Naive thymus-derived CD4-positive, alpha-beta T cell (primary cell): ENCODE results near the gene C15orf40. TPM values are rescaled to one million over a fixed set of nuclear protein-coding genes. Genes with fewer than 3 reads are reported as not detected.

Experiments used
- ATAC-seq: fragments of 150-1000 bp; cut with Tn5 transposase; 2 replicates; pipeline ENCODE4 v1.10.0; 2021; ENCODE audit warnings: mild to moderate bottlenecking, moderate library complexity
- CTCF ChIA-PET: fragments of 350-600 bp; sonication (Branson Sonifier 250); formaldehyde crosslinking; loops from one replicate; lab custom pipeline; 2021; ENCODE audit warnings: antibody characterized with exemption; lab: Charles Lee
- POLR2A ChIA-PET: fragments of 350-600 bp; sonication (Branson Sonifier 250); formaldehyde crosslinking; loops from one replicate; lab custom pipeline; 2021; ENCODE audit warnings: antibody characterized with exemption, inconsistent platforms; lab: Charles Lee
- DNase-seq, 9 donors: peaks; one replicate each; pipeline versions ENCODE4 v3.0.0 to v3.0.0-alpha.2; 2020 to 2022; ENCODE audit warnings: mixed read lengths in 1 of 9
- H3K27ac ChIP-seq: one replicate; pipeline ENCODE4 v1.7.0; 2013; ENCODE audit warnings: mild to moderate bottlenecking, low read depth, low read length, moderate library complexity
- H3K27me3 ChIP-seq, 2 donors: one replicate each; pipeline ENCODE4 v1.7.0; 2013; ENCODE audit warnings: low read length in 2 of 2, mild to moderate bottlenecking in 2 of 2, moderate library complexity in 2 of 2; ENCODE audit not compliant: control insufficient read depth in 2 of 2, insufficient read depth in 2 of 2
- H3K36me3 ChIP-seq, 3 experiments: 1 replicate in 2 of 3; 2 replicates in 1 of 3; pipeline ENCODE4 v1.7.0; 2013; ENCODE audit warnings: low read length in 3 of 3, mild to moderate bottlenecking in 3 of 3, moderate library complexity in 1 of 3; ENCODE audit not compliant: insufficient read depth in 3 of 3, control insufficient read depth in 2 of 3
- H3K4me1 ChIP-seq, 2 donors: one replicate each; pipeline ENCODE4 v1.7.0; 2013; ENCODE audit warnings: low read length in 2 of 2, mild to moderate bottlenecking in 2 of 2, moderate library complexity in 1 of 2; ENCODE audit not compliant: control insufficient read depth in 2 of 2, insufficient read depth in 2 of 2
- H3K4me3 ChIP-seq: 2 replicates; pipeline ENCODE4 v1.7.0; 2013; ENCODE audit warnings: mild to moderate bottlenecking, low read length
- H3K9me3 ChIP-seq, 3 experiments: 1 replicate in 2 of 3; 2 replicates in 1 of 3; pipeline ENCODE4 v1.7.0; 2013; ENCODE audit warnings: low read length in 3 of 3; ENCODE audit not compliant: control insufficient read depth in 2 of 3
- H3K27ac Mint-ChIP-seq, 9 donors: one replicate each; pipeline ENCODE4 v1.8.0; 2020 to 2022; ENCODE audit warnings: mixed read lengths in 9 of 9, mild to moderate bottlenecking in 8 of 9, moderate library complexity in 5 of 9, inconsistent platforms in 2 of 9
- H3K27me3 Mint-ChIP-seq, 5 donors: one replicate each; pipeline ENCODE4 v1.8.0; 2021 to 2022; ENCODE audit warnings: mixed read lengths in 5 of 5, mild to moderate bottlenecking in 1 of 5
- H3K36me3 Mint-ChIP-seq, 5 donors: one replicate each; pipeline ENCODE4 v1.8.0; 2020 to 2022; ENCODE audit warnings: mixed read lengths in 5 of 5, mild to moderate bottlenecking in 3 of 5, inconsistent platforms in 1 of 5
- H3K4me1 Mint-ChIP-seq, 7 donors: one replicate each; pipeline ENCODE4 v1.8.0; 2020 to 2022; ENCODE audit warnings: mixed read lengths in 7 of 7, mild to moderate bottlenecking in 3 of 7, inconsistent platforms in 1 of 7
- H3K4me3 Mint-ChIP-seq, 10 donors: one replicate each; pipeline ENCODE4 v1.8.0; 2020 to 2022; ENCODE audit warnings: mild to moderate bottlenecking in 10 of 10, mixed read lengths in 10 of 10, moderate library complexity in 6 of 10, inconsistent platforms in 2 of 10
- H3K9me3 Mint-ChIP-seq, 11 donors: one replicate each; pipeline ENCODE4 v1.8.0; 2020 to 2022; ENCODE audit warnings: mixed read lengths in 11 of 11, mild to moderate bottlenecking in 4 of 11, inconsistent platforms in 1 of 11, moderate library complexity in 1 of 11
- intact Hi-C, 2 donors: fragments of 100-400 bp; cut with micrococcal nuclease; formaldehyde crosslinking; loops; one replicate each; pipeline ENCODE4 v1.15.1; 2023
- polyA plus RNA-seq, 2 donors: library from polyadenylated mRNA; unstranded; fragments of 300-500 nt; fragmentation: Illumina TruSeq; gene quantifications; one replicate each; pipeline ENCODE4 v1.2.3, GENCODE V29; 2021
- total RNA-seq, 6 experiments: library from RNA in 5 of 6; stranded (reverse) in 5 of 6; gene quantifications; 1 replicate in 5 of 6; 2 replicates in 1 of 6; pipeline ENCODE4 v1.2.3 and lab custom pipeline; 2021 to 2026

Gene C15orf40
- total and polyA plus RNA-seq, 7 experiments from 2014 or later, result 12.1 to 82.3 (median 40.5) TPM

DNA sequence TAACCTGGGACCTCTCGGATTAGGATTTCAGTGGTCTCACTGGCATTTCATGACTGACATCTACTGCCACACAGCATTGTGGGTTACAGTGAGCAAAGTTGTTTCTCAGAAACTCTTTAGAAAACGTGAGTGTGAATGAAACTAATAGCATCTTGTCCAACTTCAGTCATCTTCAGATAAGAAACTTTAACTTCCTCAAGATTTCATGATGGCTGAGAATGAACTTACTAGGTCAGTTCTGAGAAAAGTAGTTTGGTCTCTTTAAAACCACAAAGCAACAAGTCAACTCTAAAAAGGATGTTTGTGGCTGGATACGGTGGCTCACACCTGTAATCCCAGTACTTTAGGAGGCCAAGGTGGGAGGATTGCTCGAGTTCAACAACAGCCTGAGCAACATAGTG is 44.8 kb downstream of the C15orf40 start:
- CTCF ChIA-PET, result no interaction called here
- Histone ChIP-seq H3K4me1 (no peaks in the 10 kb centered on the region), H3K36me3 (no peaks in the 10 kb centered on the region), H3K27me3 (no peaks in the 10 kb centered on the region), H3K27ac (no peak overlapping the region), H3K9me3 (no peaks in the 10 kb centered on the region), H3K4me3 (no peak overlapping the region)
- Mint-ChIP-seq H3K27ac (peak overlapping the region in 1 of 9 donors; percentile 63), H3K36me3 (peaks cover 0 to 3% (median 0%) of the 10 kb centered on the region in 5 donors), H3K4me3 (peak overlapping the region in 1 of 10 donors; percentile 40), H3K27me3 (peaks cover 0 to 30% (median 0%) of the 10 kb centered on the region in 5 donors), H3K4me1 (peaks cover 0 to 25% (median 0%) of the 10 kb centered on the region in 7 donors), H3K9me3 (peaks cover 0 to 2% (median 0%) of the 10 kb centered on the region in 11 donors)
- POLR2A ChIA-PET, result no interaction called here
- intact Hi-C loops, result loop anchor here in 1 of 2 donors (2.0 kb wide), 1 partner anchor 18 kb away; no protein-coding TSS in a partner anchor
- DNase-seq, result peak in 1 of 9 donors; percentile 28
- ATAC-seq, result no peak

DNA sequence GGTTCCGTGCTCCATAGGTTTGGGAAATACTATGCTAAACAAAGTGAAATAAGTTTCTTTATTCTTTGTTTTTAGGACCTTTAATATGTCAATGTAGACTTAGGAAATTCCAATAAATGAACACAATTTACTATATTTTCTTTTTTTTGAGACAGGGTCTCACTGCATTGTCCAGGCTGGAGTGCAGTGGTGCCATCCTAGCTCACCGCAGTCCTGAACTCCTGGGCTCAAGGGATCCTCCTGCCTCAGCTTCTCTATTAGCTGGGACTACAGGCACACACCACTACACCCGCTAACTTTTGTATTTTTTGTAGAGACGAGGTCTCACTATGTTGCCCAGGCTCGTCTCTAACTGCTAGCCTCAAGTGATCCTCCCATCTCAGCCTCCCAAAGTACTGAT is 46.5 kb downstream of the C15orf40 start:
- intact Hi-C loops, result no loop called here
- H3K9me3 Mint-ChIP-seq, result peaks cover 0 to 2% (median 0%) of the 10 kb centered on the region in 11 donors
- Histone ChIP-seq H3K4me3 (no peak overlapping the region), H3K9me3 (no peaks in the 10 kb centered on the region), H3K4me1 (no peaks in the 10 kb centered on the region), H3K27ac (no peak overlapping the region), H3K27me3 (no peaks in the 10 kb centered on the region), H3K36me3 (no peaks in the 10 kb centered on the region)
- no peak for DNase-seq
- POLR2A ChIA-PET, result no interaction called here
- peaks cover 0 to 28% (median 0%) of the 10 kb centered on the region in 5 donors for H3K27me3 Mint-ChIP-seq
- CTCF ChIA-PET, result no interaction called here
- peaks cover 0 to 22% (median 0%) of the 10 kb centered on the region in 7 donors for H3K4me1 Mint-ChIP-seq
- ATAC-seq, result no peak
- H3K36me3 Mint-ChIP-seq, result peaks cover 0 to 4% (median 0%) of the 10 kb centered on the region in 5 donors
- no peak overlapping the region for H3K27ac Mint-ChIP-seq
- no peak overlapping the region for H3K4me3 Mint-ChIP-seq

DNA sequence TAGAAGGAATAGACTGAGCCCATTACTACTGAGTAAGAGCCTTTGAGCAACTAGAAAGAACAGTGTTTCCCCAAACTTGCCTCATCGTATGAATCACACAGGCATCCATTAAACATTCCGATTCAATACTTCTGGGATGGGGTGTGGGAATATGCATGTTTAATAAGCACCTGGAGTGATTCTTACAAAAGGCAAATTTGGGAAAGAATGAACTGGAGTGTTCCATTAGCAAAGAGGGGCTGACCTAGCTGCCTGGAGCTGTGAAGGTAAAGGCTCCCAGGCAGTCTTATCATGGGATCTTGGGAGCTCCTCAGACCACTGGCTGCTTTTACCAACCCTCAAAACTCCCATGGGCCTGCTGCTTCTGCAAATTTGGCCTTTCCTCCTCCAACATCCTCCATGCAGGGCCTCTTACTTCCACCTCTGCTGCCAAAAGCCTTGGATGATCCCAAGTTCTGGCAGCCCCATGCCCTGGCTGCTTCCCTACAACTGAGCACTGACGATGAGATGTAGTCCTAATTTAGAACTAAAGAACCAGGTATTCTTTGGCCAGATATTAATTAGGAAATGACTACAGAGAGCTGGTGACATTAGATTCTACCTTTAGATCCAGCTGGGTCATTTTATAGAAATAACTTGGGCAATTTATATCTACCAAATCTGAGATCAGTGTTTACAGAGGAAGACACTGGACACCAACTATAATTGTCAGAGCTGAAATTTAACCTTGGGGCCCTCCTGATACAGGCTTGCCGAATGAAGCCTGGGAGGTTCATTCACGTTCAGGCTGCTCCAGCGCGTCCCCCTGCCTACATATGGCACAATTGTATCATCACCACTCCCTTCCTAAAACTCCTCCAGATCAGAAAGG is 47.7 kb downstream of the C15orf40 start:
- no peaks in the 10 kb centered on the region for H3K27me3 ChIP-seq
- H3K4me1 ChIP-seq, result no peaks in the 10 kb centered on the region
- H3K4me1 Mint-ChIP-seq, result peaks cover 0 to 19% (median 0%) of the 10 kb centered on the region in 7 donors
- H3K9me3 Mint-ChIP-seq, result peaks cover 0 to 2% (median 0%) of the 10 kb centered on the region in 11 donors
- peaks cover 0 to 29% (median 0%) of the 10 kb centered on the region in 5 donors for H3K27me3 Mint-ChIP-seq
- no peak overlapping the region for H3K27ac Mint-ChIP-seq
- POLR2A ChIA-PET, result no interaction called here
- ATAC-seq (no peak), DNase-seq (no peak)
- H3K36me3 ChIP-seq, result peaks cover 0 to 4% (median 0%) of the 10 kb centered on the region in 3 experiments
- CTCF ChIA-PET, result no interaction called here
- peaks cover 0 to 8% (median 0%) of the 10 kb centered on the region in 5 donors for H3K36me3 Mint-ChIP-seq
- intact Hi-C loops, result no loop called here
- no peak overlapping the region for H3K4me3 ChIP-seq
- H3K4me3 Mint-ChIP-seq, result no peak overlapping the region
- H3K27ac ChIP-seq, result no peak overlapping the region
- H3K9me3 ChIP-seq, result no peaks in the 10 kb centered on the region

DNA sequence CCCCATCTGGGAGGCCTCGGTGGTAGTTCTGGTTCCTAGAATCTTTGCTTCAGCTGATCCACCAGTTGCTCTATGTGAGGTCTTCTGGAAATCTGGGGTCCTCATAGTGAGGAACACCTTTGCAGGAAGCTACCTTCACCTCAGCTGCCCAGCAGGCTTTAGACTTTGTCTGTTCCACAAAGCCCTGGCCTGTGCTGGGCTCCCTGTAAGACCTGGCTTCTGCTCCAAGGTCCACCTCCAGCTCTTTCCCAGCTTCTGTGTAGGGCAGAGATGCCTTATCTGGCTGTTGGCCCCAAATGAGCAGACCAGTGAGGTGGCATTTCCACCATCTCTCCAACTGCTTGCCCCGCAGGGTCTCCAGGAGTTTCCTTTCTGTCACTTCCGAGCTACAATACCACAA is 50.7 kb downstream of the C15orf40 start:
- intact Hi-C loops, result no loop called here
- H3K4me1 Mint-ChIP-seq, result no peaks in the 10 kb centered on the region

DNA sequence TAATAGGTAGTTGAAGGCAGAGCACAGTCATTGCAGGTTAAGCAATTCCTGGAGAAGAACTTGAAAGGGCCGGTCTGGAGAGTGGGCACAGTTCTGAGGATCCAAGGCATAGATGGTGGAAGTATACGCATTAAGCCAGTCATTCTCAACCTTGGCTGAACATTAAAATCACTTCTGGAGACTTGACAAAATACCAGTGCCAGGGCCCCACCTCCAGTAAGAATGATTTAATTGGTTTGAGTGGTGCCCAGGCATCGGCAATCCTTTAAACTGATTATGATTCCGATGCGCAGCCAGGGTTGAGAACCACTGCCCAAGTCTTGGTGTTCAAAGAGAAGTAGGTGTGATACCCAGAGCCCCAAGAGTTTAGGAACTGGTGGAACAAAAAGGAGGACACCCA is 52.0 kb downstream of the C15orf40 start:
- POLR2A ChIA-PET, result no interaction called here
- Histone ChIP-seq H3K27me3 (no peaks in the 10 kb centered on the region), H3K4me3 (no peak overlapping the region), H3K27ac (no peak overlapping the region), H3K9me3 (no peaks in the 10 kb centered on the region), H3K4me1 (no peaks in the 10 kb centered on the region), H3K36me3 (peaks cover 0 to 5% (median 0%) of the 10 kb centered on the region in 3 experiments)
- peaks cover 0 to 28% (median 0%) of the 10 kb centered on the region in 5 donors for H3K27me3 Mint-ChIP-seq
- no peaks in the 10 kb centered on the region for H3K4me1 Mint-ChIP-seq
- no peaks in the 10 kb centered on the region for H3K9me3 Mint-ChIP-seq
- intact Hi-C loops, result no loop called here
- CTCF ChIA-PET, result no interaction called here
- no peak overlapping the region for H3K4me3 Mint-ChIP-seq
- ATAC-seq (no peak), DNase-seq (no peak)
- H3K27ac Mint-ChIP-seq, result no peak overlapping the region
- peaks cover 0 to 19% (median 0%) of the 10 kb centered on the region in 5 donors for H3K36me3 Mint-ChIP-seq

More for the DNA sequence above, 50.7 kb downstream of the C15orf40 start:
- POLR2A ChIA-PET, result no interaction called here
- no peak overlapping the region for H3K27ac Mint-ChIP-seq
- peaks cover 0 to 19% (median 0%) of the 10 kb centered on the region in 5 donors for H3K36me3 Mint-ChIP-seq
- no peaks in the 10 kb centered on the region for H3K9me3 Mint-ChIP-seq
- no peaks in the 10 kb centered on the region for H3K9me3 ChIP-seq
- no peaks in the 10 kb centered on the region for H3K4me1 ChIP-seq
- CTCF ChIA-PET, result no interaction called here
- no peak for DNase-seq
- peaks cover 0 to 5% (median 0%) of the 10 kb centered on the region in 3 experiments for H3K36me3 ChIP-seq
- no peak overlapping the region for H3K4me3 Mint-ChIP-seq
- no peak overlapping the region for H3K4me3 ChIP-seq
- no peaks in the 10 kb centered on the region for H3K27me3 ChIP-seq
- peaks cover 0 to 25% (median 0%) of the 10 kb centered on the region in 5 donors for H3K27me3 Mint-ChIP-seq
- no peak overlapping the region for H3K27ac ChIP-seq
- ATAC-seq, result no peak

DNA sequence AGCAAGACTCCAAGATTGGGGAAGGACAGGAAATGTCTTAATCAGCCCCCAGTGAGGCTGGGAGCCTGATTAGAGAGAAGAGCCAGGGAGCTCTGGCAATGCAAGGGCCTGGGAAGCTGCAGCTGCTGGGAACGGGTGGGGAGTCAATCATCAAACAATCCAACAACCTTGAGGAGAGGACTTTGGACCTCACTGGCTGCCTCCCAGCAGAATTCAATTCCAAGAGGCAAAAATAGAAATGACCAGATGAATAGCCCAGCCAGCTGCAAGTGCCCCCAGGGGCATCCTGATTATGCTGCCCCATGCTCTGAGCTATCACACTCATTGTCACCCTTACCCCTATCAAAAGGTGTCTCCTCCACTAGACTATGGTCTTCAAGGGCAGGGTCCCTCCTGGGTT is 52.8 kb downstream of the C15orf40 start:
- H3K27ac ChIP-seq, result no peak overlapping the region
- H3K4me3 ChIP-seq, result no peak overlapping the region
- Mint-ChIP-seq H3K27me3 (peaks cover 0 to 25% (median 0%) of the 10 kb centered on the region in 5 donors), H3K4me3 (no peak overlapping the region), H3K36me3 (peaks cover 0 to 19% (median 0%) of the 10 kb centered on the region in 5 donors), H3K4me1 (no peaks in the 10 kb centered on the region), H3K9me3 (no peaks in the 10 kb centered on the region), H3K27ac (no peak overlapping the region)
- no peaks in the 10 kb centered on the region for H3K27me3 ChIP-seq
- H3K9me3 ChIP-seq, result no peaks in the 10 kb centered on the region
- no peaks in the 10 kb centered on the region for H3K4me1 ChIP-seq
- ChIA-PET POLR2A (no interaction called here), CTCF (no interaction called here)
- intact Hi-C loops, result no loop called here
- DNase-seq (no peak), ATAC-seq (no peak)
- peaks cover 0 to 5% (median 0%) of the 10 kb centered on the region in 3 experiments for H3K36me3 ChIP-seq
